HG02571 (cell line): Measurements from ENCODE around the gene MYO18B.
"Not testable (repeated sequence)": the region's sequence is repeated elsewhere in the genome, so short reads cannot be mapped to it uniquely, and the experiment has no call there.

Source experiments
- ATAC-seq: cut with Tn5 transposase; IDR thresholded peaks from one replicate; pipeline ENCODE4 v1.9.1; 2021; ENCODE audit warnings: mild to moderate bottlenecking, moderate library complexity; ENCODE audit not compliant: unreplicated experiment

MYO18B gene

DNA sequence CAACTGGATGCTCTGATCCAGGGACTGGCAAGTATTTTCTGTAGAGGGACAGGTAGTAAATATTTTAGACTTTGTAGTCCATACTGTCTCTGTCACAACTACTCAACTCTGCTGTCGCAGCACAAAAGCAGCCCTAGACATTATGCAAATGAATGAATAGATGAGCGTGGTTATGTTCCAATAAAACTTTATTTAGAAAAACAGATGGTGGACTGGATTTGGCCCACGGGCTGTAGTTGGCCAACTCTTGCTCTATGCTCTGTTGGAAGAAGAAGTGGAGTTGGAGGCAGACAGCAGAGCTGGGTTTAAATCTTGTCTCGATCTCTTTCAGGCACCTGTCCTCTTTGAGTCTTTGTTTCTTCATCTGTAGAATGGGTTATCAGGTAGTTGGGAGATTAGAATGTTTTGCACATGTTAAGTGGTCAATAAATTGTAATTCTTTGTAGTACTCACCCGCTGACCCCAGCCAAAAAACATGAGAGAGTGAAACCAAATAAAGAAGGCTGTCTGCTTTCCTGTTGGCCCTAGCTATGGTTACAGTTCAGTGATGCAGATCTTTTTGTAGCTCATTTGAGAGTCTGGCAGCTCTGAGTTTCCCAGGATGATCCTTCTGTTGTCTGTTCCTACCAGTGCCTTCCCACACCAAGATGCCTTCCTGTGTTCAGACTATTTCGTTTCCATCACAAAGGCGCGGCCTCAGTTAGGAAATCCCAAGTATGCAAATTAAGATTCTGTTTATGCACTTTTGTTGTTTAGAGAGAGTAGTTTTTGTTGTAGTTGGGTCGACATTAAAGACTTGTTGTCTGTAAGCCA is 229.2 kb downstream of the MYO18B start:
- ATAC-seq = no peak

DNA sequence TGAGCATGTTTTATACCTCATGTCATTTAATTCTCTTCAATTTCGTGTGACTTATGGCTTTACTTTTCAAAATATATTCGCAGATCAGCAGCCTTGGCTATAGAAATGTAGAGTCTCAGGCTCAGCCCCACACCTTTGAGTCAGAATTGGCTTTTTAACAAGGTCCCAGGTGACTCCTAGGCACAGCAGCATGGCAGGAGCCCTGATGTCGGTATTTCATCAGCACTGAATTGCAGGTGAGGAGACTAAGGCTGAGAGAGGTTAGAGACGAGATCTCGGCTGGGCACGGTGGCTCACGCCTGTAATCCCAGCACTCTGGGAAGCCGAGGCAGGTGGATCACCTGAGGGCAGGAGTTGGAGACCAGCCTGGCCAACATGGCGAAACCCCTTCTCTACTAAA is 230.4 kb downstream of the MYO18B start:
- no peak for ATAC-seq

DNA sequence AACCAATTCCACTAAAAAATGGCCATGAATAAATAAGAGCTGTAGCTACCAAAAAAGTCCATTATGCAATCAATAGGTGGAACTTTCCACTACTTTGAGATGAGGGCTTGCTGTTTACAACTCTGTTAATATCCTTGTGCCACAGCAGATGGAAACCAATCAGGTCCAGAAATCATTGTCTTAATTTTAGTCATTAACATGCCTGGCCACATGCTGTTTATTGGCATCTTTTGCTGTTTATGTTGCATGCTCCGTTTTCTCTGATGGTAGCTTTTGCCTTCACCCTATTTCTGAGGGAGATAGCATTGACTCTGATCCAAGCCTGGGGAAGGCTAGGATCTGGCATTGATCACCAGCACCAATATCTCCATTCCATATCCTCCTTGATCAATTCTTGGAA is 234.4 kb downstream of the MYO18B start:
- ATAC-seq = no peak

DNA sequence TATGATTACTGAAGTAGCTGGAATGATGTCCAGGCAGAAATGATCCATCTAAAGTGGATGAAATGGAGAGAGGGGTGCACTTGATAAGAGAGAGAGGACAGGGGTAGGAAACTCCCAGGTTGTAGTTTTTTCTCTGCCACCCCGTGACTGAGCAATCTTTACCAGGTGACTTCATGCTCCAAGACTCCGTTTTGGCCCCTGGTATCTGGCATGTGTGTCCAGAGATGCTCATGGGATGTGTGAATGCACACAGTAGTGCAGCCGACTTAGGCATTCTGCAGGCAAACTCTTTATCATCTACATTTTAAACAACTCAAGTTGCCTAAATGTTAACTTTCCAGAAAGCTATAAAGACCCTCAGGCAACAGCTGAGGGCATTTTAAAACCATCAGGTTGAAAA is 238.0 kb downstream of the MYO18B start:
- ATAC-seq = no peak

DNA sequence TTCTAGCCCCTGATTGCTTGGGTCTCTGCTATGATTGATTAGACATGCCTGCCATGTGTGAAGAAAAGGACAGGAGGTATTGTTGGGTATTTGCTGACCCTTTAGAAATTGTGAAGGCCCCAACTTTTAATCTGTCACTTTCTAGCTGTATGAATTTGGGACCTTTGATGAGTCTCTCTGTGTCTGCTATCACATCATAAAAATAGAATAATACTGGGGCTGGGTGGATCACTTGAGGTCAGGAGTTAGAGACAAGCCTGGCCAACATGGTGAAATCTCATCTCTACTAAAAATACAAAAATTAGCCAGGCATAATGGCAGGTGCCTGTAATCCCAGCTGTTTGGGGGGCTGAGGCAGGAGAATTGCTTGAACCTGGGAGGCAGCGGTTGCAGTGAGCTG is 242.9 kb downstream of the MYO18B start:
- ATAC-seq = not testable (repeated sequence)

DNA sequence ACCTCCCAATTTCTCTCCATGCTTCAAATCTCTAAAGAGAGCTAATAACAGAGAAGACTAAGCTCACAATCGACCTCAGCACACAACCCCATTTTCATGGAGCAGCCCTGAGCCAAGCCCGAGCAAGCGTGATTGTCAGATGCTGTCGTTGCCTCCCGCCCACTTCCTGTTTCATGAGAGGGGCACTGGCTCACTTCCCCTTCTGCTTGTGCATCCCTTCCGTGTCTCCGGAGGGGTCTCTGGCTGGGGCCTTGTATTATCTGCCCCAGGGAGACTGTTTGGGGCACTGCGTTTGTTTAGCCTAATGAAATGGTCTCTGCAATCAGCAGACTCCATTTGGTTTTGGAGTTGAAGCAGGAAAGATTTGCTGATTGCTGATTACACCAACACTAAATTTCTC is 246.0 kb downstream of the MYO18B start:
- no peak for ATAC-seq

DNA sequence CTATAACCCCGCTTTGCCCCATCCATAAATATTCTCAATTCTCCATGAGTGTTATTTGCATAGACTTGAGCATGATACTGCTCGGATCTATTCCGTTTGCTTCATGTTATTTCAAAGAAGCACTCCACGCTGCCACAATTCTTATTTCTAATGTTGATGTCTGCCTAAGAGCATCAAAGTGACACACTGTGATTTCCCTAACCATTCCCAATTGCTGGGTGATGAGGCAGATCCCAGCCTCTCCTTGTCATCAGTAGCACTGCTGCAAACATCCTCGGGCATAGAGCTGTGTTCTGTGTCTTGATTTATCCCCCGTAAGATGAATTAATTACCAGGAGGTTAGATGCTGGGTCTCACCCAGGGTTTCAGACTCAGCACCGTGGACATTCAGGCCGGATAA is 249.0 kb downstream of the MYO18B start:
- no peak for ATAC-seq

DNA sequence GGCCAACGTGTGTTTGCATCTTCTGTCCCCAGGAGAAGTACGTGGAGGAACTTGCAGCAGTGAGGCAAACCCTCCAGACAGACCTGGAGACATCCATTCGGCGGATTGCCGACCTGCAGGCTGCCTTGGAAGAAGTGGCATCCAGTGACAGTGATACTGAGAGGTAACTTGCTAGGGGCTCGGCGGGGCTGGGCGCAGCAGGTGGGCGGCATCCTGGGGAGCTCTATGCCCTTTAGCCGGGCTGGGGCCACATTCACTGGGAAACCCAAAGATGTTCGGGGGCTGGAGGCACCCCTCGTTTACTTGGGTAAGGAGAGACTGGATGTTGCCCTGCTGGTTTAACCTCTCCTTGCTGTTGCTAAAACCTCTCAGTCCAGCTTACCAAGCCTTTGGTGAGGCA is 250.3 kb downstream of the MYO18B start:
- no peak for ATAC-seq

DNA sequence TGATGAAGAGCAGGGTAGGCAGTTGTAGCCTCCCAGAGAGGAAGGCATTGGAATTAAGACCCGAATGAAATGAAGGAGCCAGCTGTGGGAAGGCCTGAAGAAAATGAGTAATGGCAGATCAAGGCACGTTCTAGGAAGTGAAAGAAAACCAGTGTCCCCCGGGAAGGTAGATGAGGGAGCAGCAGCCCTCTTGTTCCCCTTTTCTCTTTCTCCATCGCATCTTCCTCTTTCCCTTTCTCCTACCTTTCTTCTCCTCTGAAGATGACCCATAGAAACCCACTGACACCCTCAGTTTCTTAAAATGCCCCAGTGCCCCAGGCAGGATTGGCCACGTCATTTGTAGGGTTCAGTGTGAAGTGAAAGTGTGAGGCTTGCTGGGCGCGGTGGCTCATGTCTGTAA is 254.7 kb downstream of the MYO18B start:
- ATAC-seq = no peak

DNA sequence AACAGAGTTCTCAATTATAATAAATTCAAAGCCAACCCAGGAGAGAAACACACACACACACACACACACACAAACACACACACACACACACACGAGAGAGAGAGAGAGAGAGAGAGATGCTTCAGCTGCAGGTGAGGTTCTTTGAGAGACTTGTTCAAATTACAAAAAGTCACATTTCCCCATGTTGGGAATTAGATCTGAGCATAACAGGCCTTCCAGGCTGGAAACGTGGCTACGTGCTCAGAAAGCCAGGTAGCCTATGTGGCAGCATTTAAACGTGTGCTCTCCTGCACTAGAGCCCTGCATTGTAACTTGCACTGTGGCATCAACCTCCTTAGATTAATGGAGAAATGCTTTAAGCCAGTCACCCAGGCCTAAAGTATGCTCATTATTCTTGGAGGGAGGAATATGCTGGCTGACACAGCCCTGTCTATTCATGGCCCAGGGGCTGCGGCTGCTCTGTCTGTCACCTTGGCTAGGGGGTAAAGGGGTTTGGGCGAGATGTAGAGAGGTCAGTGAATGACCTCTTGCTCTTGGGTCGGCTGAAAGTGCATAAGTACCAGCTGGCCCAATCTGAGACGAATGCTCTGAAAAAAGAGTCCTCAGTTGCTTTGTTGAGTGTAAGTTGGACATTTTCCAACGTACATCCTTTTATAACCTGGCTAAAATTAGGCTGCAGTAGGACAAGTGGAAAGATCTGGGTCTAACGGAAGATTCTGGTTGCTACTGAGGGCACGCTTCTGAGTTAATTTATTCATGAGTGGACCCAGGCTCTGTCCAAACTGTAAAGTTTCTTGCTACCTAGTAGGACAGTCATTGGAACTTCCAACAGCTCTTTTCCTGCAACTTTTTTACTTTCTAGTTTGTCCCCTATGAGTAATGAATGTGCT is 256.1 kb downstream of the MYO18B start:
- ATAC-seq = no peak

DNA sequence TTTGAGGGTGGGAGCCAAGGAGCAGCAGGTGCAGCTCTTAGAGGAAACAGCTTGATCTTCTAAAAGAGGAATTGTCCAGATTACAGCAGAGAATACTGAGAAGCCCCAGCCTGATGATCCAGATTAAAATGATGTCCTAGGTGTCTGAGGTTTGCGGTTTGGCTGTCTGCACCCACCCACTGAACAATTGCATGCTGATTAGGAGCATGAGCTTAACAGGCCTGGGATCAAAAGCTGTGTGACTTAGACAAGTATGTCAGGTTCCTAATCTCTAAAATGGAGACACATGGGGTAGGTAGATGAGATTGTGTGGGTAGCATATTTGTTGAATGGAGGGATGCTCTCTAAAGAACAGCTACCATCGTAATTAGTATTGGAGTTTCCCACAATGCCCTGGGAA is 260.5 kb downstream of the MYO18B start:
- ATAC-seq = no peak

DNA sequence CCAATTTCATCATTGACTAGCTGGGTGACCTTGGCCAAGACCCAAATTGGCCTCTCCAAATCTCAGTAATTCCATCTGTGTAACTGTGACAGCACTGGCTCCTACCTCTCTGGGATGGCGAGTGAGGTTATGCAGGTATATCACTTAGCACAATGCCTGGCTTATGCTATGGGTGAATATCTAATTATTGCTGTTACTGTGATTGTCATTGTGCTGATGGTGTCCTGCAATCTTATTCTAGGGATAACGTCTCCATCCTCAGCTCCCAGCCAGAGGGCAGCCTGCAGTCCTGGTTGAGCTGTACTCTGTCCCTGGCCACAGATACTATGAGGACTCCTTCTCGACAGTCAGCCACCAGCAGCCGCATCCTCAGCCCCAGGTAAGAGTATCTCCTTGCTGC is 262.5 kb downstream of the MYO18B start:
- no peak for ATAC-seq

DNA sequence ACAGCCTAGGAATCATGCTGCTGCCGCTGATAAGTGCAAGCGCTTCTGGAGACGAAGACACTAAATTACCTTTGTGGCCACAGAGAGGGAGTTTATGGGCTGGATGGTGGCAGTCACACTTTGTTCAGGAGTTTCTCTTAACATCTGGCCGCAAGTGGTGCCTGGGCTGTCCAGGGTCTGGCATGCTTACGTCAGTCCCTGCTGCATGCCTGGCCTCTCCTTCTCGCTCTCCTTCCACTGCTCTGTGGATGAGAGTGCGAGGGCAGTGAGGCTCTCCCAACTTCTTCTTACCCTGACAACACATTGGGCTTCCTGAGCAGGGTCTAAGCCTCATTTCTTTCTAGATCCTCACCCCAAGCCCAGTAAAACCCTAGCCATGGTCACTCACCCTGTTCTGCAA is 266.6 kb downstream of the MYO18B start:
- ATAC-seq = no peak

DNA sequence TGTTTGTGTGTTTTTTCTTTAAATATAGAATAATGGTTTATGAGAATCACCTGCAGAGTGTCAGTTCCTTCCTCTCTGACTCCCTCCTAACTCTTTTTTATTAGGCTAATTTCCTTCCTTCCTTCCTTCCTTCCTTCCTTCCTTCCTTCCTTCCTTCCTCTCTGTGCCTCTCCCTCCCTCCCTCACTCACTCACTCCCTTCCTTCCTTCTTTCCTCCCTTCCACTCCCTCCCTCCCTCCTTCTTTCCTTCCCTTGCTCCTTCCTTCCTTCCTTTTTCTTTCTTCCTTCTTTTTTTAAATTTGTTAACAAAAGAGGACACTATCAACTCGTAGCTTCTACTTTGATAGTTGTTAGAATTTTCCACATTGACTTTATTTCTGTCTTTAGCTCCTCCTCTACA is 274.9 kb downstream of the MYO18B start:
- ATAC-seq = no peak

DNA sequence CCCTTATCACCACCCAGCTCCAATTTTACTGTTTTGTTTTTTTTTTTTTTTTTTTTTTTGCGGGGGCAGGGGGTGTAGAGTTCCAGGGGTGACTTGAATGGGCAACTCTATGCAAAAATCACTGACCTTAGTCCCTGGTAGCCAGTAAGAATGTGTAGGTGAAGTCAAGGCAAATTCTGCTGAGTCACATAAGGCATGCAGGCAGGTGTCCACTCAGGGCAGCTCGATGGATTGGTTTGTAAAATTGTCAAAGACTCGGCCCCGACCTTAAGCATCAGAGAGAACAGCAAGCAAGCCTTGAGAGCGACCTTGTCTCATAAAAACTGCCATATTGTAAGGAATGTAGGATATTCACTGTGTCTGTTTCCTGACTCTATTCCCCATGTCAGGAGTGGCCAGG is 275.9 kb downstream of the MYO18B start:
- no peak for ATAC-seq

DNA sequence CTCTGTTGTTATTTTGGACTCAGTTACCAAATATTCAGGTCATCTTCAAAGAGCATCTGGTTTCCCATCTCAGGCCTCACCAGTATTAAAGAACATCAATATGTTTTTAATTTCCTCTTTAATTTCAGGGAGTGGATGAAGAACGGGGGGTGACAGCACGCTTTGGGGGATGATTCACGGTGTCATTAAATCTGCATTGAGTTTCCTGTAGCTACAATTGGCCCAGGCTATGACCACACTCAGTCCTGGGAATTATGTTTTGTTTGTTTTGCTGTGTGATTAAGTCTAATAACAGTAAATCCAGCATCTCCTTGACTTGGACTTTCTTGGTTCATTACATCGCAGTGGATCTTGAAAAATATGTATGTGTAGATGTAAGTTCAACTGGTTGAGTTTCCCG is 277.6 kb downstream of the MYO18B start:
- ATAC-seq = no peak

DNA sequence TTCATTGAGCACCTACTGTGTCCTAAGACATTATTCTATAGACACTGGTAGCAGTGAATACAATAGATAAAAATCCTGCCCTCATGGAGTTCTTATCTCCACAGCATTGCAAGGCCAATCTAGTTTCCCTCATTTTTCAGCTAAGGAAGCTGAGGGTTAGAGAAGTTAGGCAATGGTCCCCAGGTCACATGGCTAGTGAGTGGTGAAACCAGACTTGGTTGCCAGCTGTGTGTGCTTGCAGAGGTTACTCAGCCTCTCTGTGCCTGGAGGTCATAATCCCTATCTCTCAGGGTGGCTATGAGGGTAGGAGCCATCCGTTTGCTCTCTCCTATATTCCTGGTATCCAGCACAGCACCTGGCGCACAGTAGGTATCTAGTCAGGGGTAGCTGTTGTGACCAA is 279.5 kb downstream of the MYO18B start:
- no peak for ATAC-seq

DNA sequence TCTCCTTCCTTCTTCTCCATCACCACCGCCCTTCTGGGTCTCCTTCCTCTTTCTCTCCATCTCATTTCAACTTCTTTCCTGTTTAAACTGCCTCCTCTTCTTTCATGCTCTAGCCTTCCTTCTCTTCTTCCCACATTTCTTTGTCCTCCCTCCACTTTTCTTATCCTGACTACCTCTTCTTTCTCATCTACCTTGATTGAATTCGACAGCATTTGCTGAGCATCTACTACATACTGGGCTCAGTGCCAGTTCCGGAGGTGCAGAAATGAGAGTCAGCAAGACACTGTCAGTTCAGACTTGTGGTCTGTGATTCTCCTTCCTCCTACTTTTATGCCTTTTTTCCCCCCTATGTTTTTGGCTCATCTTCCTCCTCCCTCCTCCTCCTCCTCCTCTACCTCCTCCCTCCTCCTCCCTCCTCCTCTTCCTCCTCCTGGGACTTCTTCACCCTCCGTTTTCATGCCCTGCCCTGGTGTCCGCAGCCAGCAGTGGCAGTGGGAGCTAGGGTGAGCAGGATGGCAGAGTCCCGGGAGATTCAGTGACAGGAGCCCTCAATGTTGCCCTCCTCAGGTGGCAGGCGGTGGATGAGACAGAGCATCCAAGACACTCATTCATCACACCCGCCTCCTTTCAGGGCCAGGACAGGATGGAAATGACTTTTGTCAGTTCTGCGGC is 281.3 kb downstream of the MYO18B start:
- no peak for ATAC-seq

DNA sequence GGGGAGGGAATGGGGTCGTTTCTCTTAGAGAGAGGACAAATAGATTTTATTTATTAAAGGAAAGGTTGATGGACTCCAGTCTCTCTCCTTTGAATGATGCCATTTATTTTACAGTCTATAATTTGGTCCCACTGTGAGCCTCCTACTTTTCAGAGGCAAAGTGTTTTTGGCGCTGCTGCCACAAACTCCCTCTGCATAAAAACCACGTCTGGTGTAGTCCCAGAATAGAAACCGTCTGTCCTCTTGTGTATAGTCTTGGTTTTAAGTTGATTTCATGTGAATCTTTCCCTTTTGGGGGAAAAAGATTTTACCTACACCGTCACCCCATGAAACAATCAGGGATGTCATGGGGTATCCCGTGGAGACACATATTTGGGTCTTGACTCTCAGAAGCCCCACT is 283.6 kb downstream of the MYO18B start:
- ATAC-seq = no peak

DNA sequence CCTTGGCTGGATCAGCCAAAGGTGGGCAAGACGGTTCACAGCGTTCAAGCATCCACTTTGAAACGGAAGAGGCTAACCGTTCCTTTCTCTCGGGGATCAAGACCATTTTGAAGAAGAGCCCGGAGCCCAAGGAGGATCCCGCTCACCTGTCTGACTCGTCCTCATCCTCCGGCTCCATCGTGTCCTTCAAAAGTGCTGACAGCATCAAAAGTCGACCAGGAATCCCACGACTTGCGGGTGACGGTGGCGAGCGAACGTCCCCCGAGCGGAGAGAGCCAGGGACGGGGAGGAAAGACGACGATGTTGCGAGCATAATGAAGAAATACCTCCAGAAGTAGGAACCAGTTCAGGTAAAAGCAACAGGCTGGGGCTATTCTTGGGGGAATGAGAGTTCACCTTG is 285.4 kb downstream of the MYO18B start:
- no peak for ATAC-seq

DNA sequence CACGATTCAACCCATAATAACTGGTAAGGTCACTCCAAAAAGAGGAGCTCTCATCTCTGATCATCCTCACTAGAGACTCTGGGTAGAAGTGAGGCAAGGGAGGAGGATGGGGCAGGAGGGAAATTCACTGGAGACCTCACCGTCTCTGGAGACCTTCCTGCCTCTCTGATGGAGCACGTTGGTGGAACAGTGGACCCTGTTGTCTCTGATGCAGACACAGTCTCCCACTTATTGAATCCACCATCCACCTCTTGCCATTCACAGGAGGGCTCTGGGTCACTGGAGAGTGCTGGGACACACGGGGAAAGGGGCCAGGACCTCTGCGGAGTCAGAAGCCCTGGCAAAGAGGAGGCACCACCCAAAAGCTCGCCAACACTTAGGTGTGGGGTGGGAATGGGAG is 289.7 kb downstream of the MYO18B start:
- no peak for ATAC-seq

DNA sequence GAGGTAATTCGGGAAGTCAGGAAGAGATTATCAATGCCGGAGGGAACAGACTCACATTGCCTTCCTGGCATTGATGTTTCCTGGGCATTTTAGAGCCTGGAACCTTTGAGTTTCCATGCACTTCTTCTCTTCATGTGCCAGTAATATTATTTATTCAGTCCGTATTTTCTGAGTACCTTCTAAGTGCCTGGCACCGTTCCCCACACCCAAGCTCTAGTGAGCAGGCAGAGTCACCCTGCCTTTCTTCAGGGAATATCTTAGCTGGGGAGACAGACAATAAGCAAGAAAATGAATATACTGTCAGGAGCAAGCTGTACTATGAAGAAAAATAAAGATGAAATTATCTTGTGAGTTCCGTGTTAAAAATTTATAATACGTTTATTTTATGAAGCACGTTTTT is 291.1 kb downstream of the MYO18B start:
- ATAC-seq = no peak
